ENCODE results near the gene PTPRK. TPM values are rescaled to one million over a fixed set of nuclear protein-coding genes. Genes with fewer than 3 reads are reported as not detected.

PTPRK gene
- total and polyA plus RNA-seq, 10 of the 15 experiments (the other 5 are each of a cell fraction or from before 2014, with no cell fraction given) = 0.23 to 1.9 (median 0.55) TPM

GRCh38 chr6:128121610-128122009 is 398.8 kb downstream of the PTPRK start:
- BruUV-seq (replicated peaks) = no TSS peak
- H3K36me3 ChIP-seq (ENCODE audit: control insufficient read depth in 2 of 2, insufficient read depth in 2 of 2, low read length in 1 of 2) = no peaks in the 10 kb centered on the region
- no peak overlapping the region for H3K4me2 ChIP-seq (ENCODE audit: control insufficient read depth, insufficient read depth)
- RAD21 ChIA-PET (ENCODE audit: unreplicated experiment) = no interaction called here
- DNase-seq (ENCODE audit: low read depth, low spot score) (no peak), FAIRE-seq (no peak), ATAC-seq (no peak)
- no peak overlapping the region for H3K4me3 ChIP-seq
- POLR2A ChIA-PET = no interaction called here
- in situ Hi-C loops (cut with MboI) = no loop called here
- H4K20me1 ChIP-seq (ENCODE audit: control insufficient read depth, insufficient read depth) = no peaks in the 10 kb centered on the region
- no peak overlapping the region for H3K9ac ChIP-seq (ENCODE audit: control insufficient read depth, insufficient read depth, low read length)
- H3K27ac ChIP-seq (ENCODE audit: control insufficient read depth, insufficient read depth) = no peak overlapping the region
- intact Hi-C loops (cut with micrococcal nuclease; ENCODE audit: unreplicated experiment) = no loop called here
- H3K27me3 ChIP-seq (replicated peaks in 1 of 2; ENCODE audit: control insufficient read depth in 2 of 2, insufficient read depth in 2 of 2, low read length in 1 of 2) = no peaks in the 10 kb centered on the region
- H2AFZ ChIP-seq (ENCODE audit: control insufficient read depth, low read depth, low read length) = no peak overlapping the region
- SMC1A ChIA-PET (ENCODE audit: uncharacterized antibody, unreplicated experiment) = no interaction called here
- CTCF ChIA-PET = interaction anchor here (0.9 kb wide), 1 partner anchor 24 kb away, joined by 3 read pairs; no protein-coding TSS in a partner anchor
- H3K4me1 ChIP-seq (ENCODE audit: control insufficient read depth, insufficient read depth, low read length) = no peaks in the 10 kb centered on the region
- TF ChIP-seq POLR2AphosphoS5 (IDR thresholded peaks at IDR 0.05; ENCODE audit: low read length) = no peak
- WGBS (ENCODE audit: insufficient coverage, insufficient replicate concordance, low lambda C conversion rate, missing lambda C conversion rate) = 0% methylated on average over 2 of the region's 2 CpGs
- no peaks in the 10 kb centered on the region for H3K9me3 ChIP-seq (replicated peaks; ENCODE audit: control insufficient read depth, insufficient read depth, low read length)
- no peaks in the 10 kb centered on the region for H3K79me2 ChIP-seq (ENCODE audit: control insufficient read depth, insufficient read depth, low read length)

GRCh38 chr6:128121190-128121589 is 399.2 kb downstream of the PTPRK start:
- Histone ChIP-seq H3K9me3 (replicated peaks; ENCODE audit: control insufficient read depth, insufficient read depth, low read length) (no peaks in the 10 kb centered on the region), H3K79me2 (ENCODE audit: control insufficient read depth, insufficient read depth, low read length) (no peaks in the 10 kb centered on the region), H3K4me1 (ENCODE audit: control insufficient read depth, insufficient read depth, low read length) (no peaks in the 10 kb centered on the region), H3K9ac (ENCODE audit: control insufficient read depth, insufficient read depth, low read length) (no peak overlapping the region), H3K4me3 (no peak overlapping the region), H3K4me2 (ENCODE audit: control insufficient read depth, insufficient read depth) (no peak overlapping the region), H3K27me3 (replicated peaks in 1 of 2; ENCODE audit: control insufficient read depth in 2 of 2, insufficient read depth in 2 of 2, low read length in 1 of 2) (no peaks in the 10 kb centered on the region), H3K27ac (ENCODE audit: control insufficient read depth, insufficient read depth) (no peak overlapping the region), H4K20me1 (ENCODE audit: control insufficient read depth, insufficient read depth) (no peaks in the 10 kb centered on the region), H3K36me3 (ENCODE audit: control insufficient read depth in 2 of 2, insufficient read depth in 2 of 2, low read length in 1 of 2) (no peaks in the 10 kb centered on the region), H2AFZ (ENCODE audit: control insufficient read depth, low read depth, low read length) (no peak overlapping the region)
- FAIRE-seq (no peak), DNase-seq (ENCODE audit: low read depth, low spot score) (no peak), ATAC-seq (no peak)
- ChIA-PET RAD21 (ENCODE audit: unreplicated experiment) (no interaction called here), CTCF (interaction anchor here (0.9 kb wide), 1 partner anchor 24 kb away, joined by 3 read pairs; no protein-coding TSS in a partner anchor), POLR2A (no interaction called here), SMC1A (ENCODE audit: uncharacterized antibody, unreplicated experiment) (no interaction called here)
- BruUV-seq (replicated peaks) = no TSS peak
- intact Hi-C loops (cut with micrococcal nuclease; ENCODE audit: unreplicated experiment) (no loop called here), in situ Hi-C loops (cut with MboI) (no loop called here)
- TF ChIP-seq IRF5 (IDR thresholded peaks at IDR 0.05; ENCODE audit: borderline replicate concordance) (no peak), ZNF24 (IDR thresholded peaks at IDR 0.05) (no peak)

Data from GM12878 (cell line).